ENCODE data around the gene SSBP2.

The SSBP2 gene

DNA sequence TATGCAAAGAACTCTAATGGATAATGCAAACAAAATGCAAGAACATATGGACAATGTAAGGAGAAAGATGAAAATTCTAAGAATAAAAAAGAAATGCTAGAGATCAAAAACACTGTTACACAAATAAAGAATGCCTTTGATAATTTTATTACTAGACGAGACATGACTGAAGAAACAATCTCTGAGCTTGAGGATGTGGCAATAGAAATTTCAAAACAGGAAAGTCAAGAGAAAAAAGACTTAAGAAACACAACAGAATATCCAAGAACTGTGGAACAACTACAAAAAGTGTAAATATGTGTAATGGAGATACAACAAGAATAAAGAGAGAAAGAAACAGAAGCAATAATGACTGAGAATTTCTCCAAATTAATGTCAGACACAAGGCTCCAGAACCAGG is 216.5 kb downstream of the SSBP2 start:
- H3K9me3 Mint-ChIP-seq = no peaks in the 10 kb centered on the region
- no peaks in the 10 kb centered on the region for H3K36me3 Mint-ChIP-seq (ENCODE audit: insufficient read depth)
- peaks cover 5 to 7% of the 10 kb centered on the region in 2 donors for H3K4me1 Mint-ChIP-seq (ENCODE audit: low read depth in 2 of 2)
- ATAC-seq (replicated peaks) (no peak), DNase-seq (no peak)
- H3K27me3 Mint-ChIP-seq = no peaks in the 10 kb centered on the region
- no peak overlapping the region for H3K4me3 Mint-ChIP-seq
- no peak overlapping the region for H3K27ac Mint-ChIP-seq

DNA sequence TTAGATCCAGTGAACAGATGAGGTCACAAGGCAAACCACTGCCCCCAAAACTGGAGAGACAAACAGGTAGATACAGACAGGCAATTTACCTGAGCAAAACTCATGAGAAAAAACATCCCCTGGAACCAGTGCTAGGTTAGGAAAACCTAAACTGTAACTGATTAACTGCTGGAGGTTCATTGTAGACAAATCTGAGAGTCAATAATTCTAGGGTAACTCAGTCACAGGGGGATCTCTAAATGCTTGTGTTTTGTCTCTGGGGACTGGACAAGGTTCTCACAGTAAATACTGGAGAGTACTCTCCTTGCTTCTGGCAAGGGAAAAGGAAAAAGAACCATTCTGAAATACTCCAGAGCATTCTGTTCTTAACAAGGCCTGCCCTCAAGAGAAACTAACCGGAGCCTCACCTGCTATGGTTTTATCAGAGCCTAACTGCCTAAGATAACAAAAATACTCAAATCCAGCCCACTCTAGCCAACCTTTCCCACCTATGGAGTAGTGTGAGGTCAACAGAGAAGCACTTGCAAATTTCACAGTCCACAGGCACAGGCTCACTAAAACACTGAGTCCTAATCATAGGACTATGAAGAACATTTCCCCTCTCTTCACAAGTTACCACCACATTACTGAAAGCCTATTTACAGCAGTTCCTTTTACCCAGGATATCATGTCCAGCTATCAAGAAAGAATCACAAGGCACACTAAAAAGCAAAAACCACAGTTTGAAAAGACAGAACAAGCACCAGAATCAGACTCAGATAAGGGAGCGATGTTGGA is 217.1 kb downstream of the SSBP2 start:
- no peaks in the 10 kb centered on the region for H3K27me3 Mint-ChIP-seq
- no peaks in the 10 kb centered on the region for H3K9me3 Mint-ChIP-seq
- peaks cover 5 to 7% of the 10 kb centered on the region in 2 donors for H3K4me1 Mint-ChIP-seq (ENCODE audit: low read depth in 2 of 2)
- no peaks in the 10 kb centered on the region for H3K36me3 Mint-ChIP-seq (ENCODE audit: insufficient read depth)
- no peak for DNase-seq
- no peak overlapping the region for H3K27ac Mint-ChIP-seq
- no peak overlapping the region for H3K4me3 Mint-ChIP-seq
- no peak for ATAC-seq (replicated peaks)

DNA sequence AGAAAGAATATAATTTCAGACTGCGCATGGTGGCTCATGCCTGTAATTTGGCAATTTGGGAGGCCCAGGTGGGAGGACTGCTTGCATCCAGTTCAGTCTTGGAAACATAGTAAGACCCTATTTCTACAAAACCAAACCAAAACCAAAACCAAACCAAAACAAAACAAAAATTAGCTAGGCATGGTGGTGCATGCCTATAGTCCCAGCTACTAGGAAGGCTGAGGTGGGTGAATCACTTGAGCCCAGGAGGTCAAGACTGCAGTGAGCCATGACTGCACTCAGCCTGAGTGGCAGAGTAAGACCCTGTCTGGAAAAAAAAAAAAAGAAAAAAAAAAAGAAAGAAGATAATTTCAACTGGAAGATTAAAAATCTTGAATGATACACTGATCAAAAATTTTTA is 220.0 kb downstream of the SSBP2 start:
- Mint-ChIP-seq H3K36me3 (ENCODE audit: insufficient read depth) (no peaks in the 10 kb centered on the region), H3K27ac (no peak overlapping the region), H3K27me3 (no peaks in the 10 kb centered on the region), H3K9me3 (no peaks in the 10 kb centered on the region), H3K4me3 (no peak overlapping the region), H3K4me1 (ENCODE audit: low read depth in 2 of 2) (peaks cover 2 to 4% of the 10 kb centered on the region in 2 donors)
- DNase-seq (no peak), ATAC-seq (replicated peaks) (no peak)

DNA sequence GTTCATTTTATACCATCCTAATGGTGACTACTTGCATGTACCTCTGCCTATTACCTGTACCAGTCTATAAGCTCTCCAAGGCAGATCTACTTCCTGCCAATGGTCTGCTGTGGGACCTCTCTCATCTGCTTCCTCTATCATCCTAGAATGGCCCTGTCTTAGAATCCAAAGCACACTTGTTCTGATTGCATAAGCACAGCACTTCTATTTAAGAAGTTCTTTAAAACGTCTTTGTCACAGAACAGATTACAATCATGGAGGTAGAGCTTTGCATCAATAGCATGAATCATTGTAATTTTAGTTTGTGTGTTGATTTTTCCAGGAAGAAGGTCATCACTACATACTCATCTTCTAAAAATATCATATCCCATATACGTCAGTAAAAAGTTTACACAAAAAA is 225.2 kb downstream of the SSBP2 start:
- H3K27me3 Mint-ChIP-seq = no peaks in the 10 kb centered on the region
- no peaks in the 10 kb centered on the region for H3K4me1 Mint-ChIP-seq (ENCODE audit: low read depth in 2 of 2)
- H3K9me3 Mint-ChIP-seq = no peaks in the 10 kb centered on the region
- H3K4me3 Mint-ChIP-seq = no peak overlapping the region
- H3K27ac Mint-ChIP-seq = peak overlapping the region in 1 of 2 donors; percentile 60
- ATAC-seq (replicated peaks) (no peak), DNase-seq (no peak)
- no peaks in the 10 kb centered on the region for H3K36me3 Mint-ChIP-seq (ENCODE audit: insufficient read depth)

DNA sequence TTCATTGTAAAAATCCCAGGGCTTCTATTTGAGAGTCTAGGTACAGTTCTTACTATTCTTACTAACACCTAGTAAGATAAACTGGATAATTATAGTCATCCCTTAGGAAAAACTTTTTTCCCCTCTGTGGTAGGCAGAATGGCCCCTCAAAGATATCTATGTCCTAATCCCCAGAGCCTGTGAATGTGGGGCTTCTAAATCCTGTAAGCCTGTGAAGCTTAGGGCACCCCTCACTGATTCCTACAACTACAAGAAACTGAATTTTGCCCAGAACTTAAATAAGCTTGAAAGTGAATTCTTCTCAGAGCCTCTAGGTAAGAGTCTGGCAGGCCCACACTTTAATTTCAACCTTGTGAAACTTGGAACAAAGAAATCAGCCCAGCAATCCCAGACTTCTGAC is 226.9 kb downstream of the SSBP2 start:
- no peaks in the 10 kb centered on the region for H3K27me3 Mint-ChIP-seq
- ATAC-seq (replicated peaks) = no peak

DNA sequence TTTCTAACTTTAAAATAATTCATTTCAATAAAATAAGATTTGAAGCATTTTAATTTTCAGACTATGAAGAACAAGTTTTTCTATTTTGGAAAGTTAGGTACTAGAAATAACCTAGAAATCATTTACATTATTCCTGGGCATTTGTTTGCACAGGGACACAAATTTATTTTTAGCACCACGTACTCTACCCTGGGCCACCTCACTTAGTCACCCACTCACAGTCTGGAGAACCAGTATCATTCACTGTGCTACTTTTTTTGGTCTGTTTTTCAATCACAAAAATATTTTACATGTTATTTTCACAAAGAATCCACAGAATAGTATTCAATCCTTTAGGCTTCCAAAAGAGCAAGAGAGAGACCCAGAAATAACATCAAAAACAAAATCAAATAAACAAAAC is 228.3 kb downstream of the SSBP2 start:
- no peak for ATAC-seq (replicated peaks)
- no peak for DNase-seq
- Mint-ChIP-seq H3K27ac (no peak overlapping the region), H3K4me3 (no peak overlapping the region), H3K27me3 (no peaks in the 10 kb centered on the region), H3K4me1 (ENCODE audit: low read depth in 2 of 2) (no peaks in the 10 kb centered on the region), H3K9me3 (no peaks in the 10 kb centered on the region), H3K36me3 (ENCODE audit: insufficient read depth) (no peaks in the 10 kb centered on the region)

More for the DNA sequence above, 226.9 kb downstream of the SSBP2 start:
- Mint-ChIP-seq H3K36me3 (ENCODE audit: insufficient read depth) (no peaks in the 10 kb centered on the region), H3K9me3 (no peaks in the 10 kb centered on the region), H3K4me1 (ENCODE audit: low read depth in 2 of 2) (no peaks in the 10 kb centered on the region), H3K4me3 (no peak overlapping the region), H3K27ac (no peak overlapping the region)
- DNase-seq = no peak

DNA sequence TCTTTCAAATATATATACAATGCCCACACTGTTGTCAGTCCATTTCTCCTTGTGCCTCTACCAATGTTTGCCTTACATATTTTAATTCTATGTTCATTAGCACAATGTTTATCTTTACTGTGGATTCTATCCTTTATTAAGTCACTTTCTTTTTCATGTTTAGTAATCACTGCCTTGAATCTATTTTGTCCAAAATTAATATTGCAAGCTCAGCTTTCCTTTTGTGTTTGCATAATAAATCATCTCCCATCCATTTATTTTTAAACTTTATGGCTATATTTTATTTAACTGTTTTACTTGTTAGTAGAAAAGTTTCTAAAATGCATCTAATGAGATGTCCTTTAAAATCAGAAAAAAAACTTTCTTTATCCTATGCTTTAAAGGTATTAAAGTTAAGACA is 230.1 kb downstream of the SSBP2 start:
- Mint-ChIP-seq H3K36me3 (ENCODE audit: insufficient read depth) (no peaks in the 10 kb centered on the region), H3K27ac (no peak overlapping the region), H3K27me3 (no peaks in the 10 kb centered on the region), H3K9me3 (no peaks in the 10 kb centered on the region), H3K4me3 (no peak overlapping the region), H3K4me1 (ENCODE audit: low read depth in 2 of 2) (no peaks in the 10 kb centered on the region)
- DNase-seq = no peak
- ATAC-seq (replicated peaks) = no peak

DNA sequence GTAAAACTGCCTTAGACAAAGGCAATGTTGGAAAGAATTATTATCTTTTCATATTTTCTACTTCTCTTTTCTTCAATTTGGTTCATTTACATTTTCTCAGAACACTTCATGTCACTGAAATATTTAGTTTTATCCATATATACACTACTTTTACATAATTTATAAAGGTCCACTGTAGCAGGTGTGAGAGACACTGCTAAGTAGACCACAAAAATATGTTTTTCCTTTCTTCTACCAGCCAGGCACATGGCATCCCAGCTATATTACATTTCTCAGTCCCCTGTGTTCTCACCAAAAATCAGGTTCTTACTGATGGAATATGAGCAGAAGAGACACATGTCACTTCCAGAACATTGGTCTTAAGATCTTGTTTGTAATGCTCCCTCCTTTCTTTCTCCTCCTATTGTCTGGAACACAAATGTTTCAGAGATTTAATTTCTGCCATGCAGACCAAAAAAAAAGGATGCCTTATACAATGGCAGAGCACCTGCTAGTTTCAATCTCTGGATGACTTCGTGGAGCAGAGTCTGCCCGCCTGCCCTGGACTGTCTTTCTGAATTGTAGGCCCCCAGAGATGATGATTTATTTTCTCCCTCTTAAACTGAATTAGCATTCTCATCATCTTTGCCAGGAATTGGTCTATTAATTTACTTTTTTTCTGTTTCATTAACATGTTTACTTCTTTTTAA is 231.5 kb downstream of the SSBP2 start:
- DNase-seq = no peak
- ATAC-seq (replicated peaks) = no peak
- Mint-ChIP-seq H3K36me3 (ENCODE audit: insufficient read depth) (no peaks in the 10 kb centered on the region), H3K27ac (no peak overlapping the region), H3K9me3 (no peaks in the 10 kb centered on the region), H3K4me3 (no peak overlapping the region), H3K27me3 (no peaks in the 10 kb centered on the region), H3K4me1 (ENCODE audit: low read depth in 2 of 2) (no peaks in the 10 kb centered on the region)

DNA sequence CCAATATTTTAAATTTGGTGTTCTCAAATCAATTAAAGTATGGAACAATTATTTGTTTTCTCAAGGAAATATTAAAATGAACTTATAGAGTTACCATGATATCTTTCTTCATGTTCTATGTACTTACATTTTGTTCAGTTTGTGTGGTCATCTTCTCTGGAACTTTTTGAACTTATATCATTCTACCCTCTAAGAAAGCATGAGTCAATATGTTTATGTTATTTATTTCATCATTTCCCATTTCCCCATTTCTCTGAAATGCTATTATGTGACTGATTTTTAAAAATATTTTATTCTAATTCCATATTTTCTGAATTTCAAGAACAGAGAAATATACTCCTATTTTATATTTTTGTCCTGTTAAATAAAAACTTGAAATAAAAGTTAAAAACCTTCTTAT is 233.4 kb downstream of the SSBP2 start:
- Mint-ChIP-seq H3K27ac (no peak overlapping the region), H3K27me3 (no peaks in the 10 kb centered on the region), H3K36me3 (ENCODE audit: insufficient read depth) (no peaks in the 10 kb centered on the region), H3K4me3 (no peak overlapping the region), H3K9me3 (no peaks in the 10 kb centered on the region), H3K4me1 (ENCODE audit: low read depth in 2 of 2) (no peaks in the 10 kb centered on the region)
- no peak for DNase-seq
- no peak for ATAC-seq (replicated peaks)

DNA sequence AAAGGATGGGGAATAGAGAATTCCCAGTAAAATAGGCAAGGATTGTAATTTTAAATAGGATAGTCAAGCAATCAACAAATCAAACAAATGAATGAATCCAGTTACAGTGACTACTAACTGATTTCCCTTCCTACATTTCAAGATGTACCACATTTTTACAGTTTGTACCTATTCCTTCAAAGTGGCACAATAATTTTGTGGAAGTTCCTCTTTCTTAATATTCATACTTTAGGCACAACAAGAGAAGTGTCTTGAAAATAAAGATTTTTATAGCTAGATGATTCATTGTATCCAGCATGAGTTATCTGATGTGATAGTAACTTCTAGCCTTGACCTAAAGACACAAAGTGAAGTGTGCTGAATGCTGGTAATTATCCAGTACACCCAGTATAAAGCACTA is 234.8 kb downstream of the SSBP2 start:
- Mint-ChIP-seq H3K27ac (peak overlapping the region in 1 of 2 donors; percentile 28), H3K4me1 (ENCODE audit: low read depth in 2 of 2) (no peaks in the 10 kb centered on the region), H3K27me3 (no peaks in the 10 kb centered on the region), H3K9me3 (no peaks in the 10 kb centered on the region), H3K36me3 (ENCODE audit: insufficient read depth) (no peaks in the 10 kb centered on the region), H3K4me3 (no peak overlapping the region)
- DNase-seq (no peak), ATAC-seq (replicated peaks) (no peak)

DNA sequence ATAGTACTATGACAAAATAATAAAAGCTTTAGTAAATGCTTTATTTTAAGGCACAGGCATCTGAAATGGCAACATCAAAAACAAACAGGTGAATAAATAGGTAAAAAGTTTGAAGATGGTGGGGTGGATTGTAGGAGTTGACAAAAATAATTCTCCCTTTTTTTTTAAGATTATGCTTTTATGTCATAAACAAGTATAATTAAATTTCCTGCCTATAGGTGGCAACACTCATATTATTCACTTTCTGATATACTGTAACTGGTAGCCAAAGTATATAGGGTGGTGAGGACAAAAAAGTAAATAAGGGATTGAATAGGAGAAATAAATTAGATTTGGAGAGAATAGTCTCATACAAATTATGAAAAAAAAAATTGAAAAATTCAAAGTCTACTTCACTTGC is 236.9 kb downstream of the SSBP2 start:
- no peaks in the 10 kb centered on the region for H3K9me3 Mint-ChIP-seq
- H3K27ac Mint-ChIP-seq = no peak overlapping the region
- ATAC-seq (replicated peaks) (peak; percentile 37), DNase-seq (no peak)
- H3K4me3 Mint-ChIP-seq = no peak overlapping the region
- H3K27me3 Mint-ChIP-seq = no peaks in the 10 kb centered on the region
- H3K36me3 Mint-ChIP-seq (ENCODE audit: insufficient read depth) = no peaks in the 10 kb centered on the region
- no peaks in the 10 kb centered on the region for H3K4me1 Mint-ChIP-seq (ENCODE audit: low read depth in 2 of 2)

DNA sequence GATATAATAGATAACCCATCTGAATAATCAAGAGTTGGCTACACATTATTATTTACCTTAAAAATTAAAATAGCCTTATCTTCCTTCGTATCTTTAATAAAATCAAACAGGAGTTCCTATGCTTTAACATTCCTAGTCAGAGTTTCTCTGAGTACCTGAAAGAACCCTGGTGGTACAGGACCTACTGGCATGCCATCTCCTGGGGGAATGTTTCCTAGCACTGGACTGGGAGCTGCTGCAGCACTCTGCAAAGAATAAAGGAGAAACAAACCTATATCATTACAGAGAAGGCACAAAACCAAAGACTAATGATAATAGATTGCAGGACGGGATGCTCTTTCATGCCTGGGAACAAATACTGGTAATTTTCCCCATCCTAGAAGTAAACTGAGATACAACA is 237.4 kb downstream of the SSBP2 start:
- H3K4me3 Mint-ChIP-seq = no peak overlapping the region
- H3K27ac Mint-ChIP-seq = no peak overlapping the region
- DNase-seq (no peak), ATAC-seq (replicated peaks) (no peak)
- no peaks in the 10 kb centered on the region for H3K27me3 Mint-ChIP-seq
- no peaks in the 10 kb centered on the region for H3K4me1 Mint-ChIP-seq (ENCODE audit: low read depth in 2 of 2)
- no peaks in the 10 kb centered on the region for H3K9me3 Mint-ChIP-seq
- H3K36me3 Mint-ChIP-seq (ENCODE audit: insufficient read depth) = no peaks in the 10 kb centered on the region

DNA sequence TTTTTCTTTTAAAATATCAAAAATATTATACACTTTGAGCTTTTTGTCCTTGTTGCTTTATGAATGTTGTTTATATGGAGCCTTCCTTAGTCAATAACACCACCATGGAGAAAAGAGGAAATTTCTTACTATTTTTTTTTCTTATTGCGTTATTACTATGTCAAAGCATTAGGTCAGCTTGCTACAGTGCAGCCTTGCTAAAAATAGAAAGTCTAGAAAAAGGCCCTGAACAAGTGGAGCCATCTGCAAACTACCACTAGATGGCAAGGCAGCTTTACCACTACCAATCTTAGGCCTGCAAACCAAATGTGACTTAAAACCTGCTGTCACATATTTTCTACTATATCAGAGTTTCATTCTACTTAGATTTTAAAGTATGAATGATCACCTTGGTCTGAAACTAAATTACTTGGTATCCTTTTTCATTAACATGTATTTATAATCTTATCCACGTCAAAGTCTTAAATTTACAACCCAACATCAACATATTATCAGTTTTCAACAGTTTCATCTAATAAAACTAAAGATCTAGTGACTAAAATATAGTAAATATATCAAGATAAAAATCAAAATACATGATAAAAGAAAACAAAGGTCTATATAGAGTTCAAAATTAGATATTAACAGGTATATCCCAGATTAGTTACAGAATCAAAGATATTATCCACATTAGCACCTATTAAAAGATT is 243.9 kb downstream of the SSBP2 start:
- H3K9me3 Mint-ChIP-seq = no peaks in the 10 kb centered on the region
- H3K27me3 Mint-ChIP-seq = no peaks in the 10 kb centered on the region
- peak; percentile 93 for ATAC-seq (replicated peaks)
- DNase-seq = peak; percentile 5 to 8 (median 7)
- no peak overlapping the region for H3K27ac Mint-ChIP-seq
- H3K4me3 Mint-ChIP-seq = no peak overlapping the region
- no peaks in the 10 kb centered on the region for H3K36me3 Mint-ChIP-seq (ENCODE audit: insufficient read depth)
- no peaks in the 10 kb centered on the region for H3K4me1 Mint-ChIP-seq (ENCODE audit: low read depth in 2 of 2)

DNA sequence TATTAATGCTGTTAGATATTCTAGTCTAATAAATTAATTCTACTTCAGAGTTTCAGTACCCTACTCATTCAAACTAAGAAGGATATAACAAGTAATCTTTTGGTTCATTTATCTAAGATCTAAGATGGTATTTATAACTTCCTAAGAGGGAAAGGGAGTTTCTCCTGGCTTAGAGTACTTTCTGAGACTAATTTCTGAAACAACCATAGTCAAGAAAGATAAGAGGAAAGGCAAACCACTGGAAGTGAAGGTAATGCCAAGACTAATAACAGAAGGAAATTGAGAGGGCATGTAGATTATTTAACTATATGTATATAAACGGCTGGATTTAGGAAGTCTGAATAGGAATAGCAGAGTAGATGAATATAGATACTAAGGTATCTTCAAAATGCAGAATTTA is 244.5 kb downstream of the SSBP2 start:
- Mint-ChIP-seq H3K4me1 (ENCODE audit: low read depth in 2 of 2) (no peaks in the 10 kb centered on the region), H3K27me3 (no peaks in the 10 kb centered on the region), H3K36me3 (ENCODE audit: insufficient read depth) (no peaks in the 10 kb centered on the region), H3K27ac (no peak overlapping the region), H3K4me3 (no peak overlapping the region), H3K9me3 (peaks cover 0 to 2% of the 10 kb centered on the region in 2 donors)
- ATAC-seq (replicated peaks) = no peak
- no peak for DNase-seq

Measured in effector memory CD8-positive, alpha-beta T cell (primary cell).